ENCODE data around the gene RTN3.

- TF ChIP-seq TAF1 (IDR thresholded peaks at IDR 0.05; ENCODE audit: borderline replicate concordance, insufficient read depth, low read length) (no peak), POLR2AphosphoS5 (IDR thresholded peaks at IDR 0.05; ENCODE audit: low read depth, low read length) (no peak), REST (IDR thresholded peaks at IDR 0.05; ENCODE audit: insufficient read depth in 1 of 2, low read depth in 2 of 2, low read length in 2 of 2) (no peak)
Observed at GRCh38 chr11:63745304-63746170, 64.2 kb downstream of the RTN3 start.
